Measurements from ENCODE around the gene HNRNPC.

- TF ChIP-seq PTTG1 (tag; IDR thresholded peaks at IDR 0.05; ENCODE audit: low read depth) (no peak), CTCF (IDR thresholded peaks at IDR 0.05 in 2 of 3, conservative IDR thresholded peaks at IDR 0.05 in 1 of 3; ENCODE audit: insufficient read depth in 2 of 3, low read depth in 1 of 3, low read length in 3 of 3) (no peak), NR2C2 (CRISPR knock-in tag; IDR thresholded peaks at IDR 0.05) (no peak), NR2C2 (tag; IDR thresholded peaks at IDR 0.05) (no peak), JUND (IDR thresholded peaks at IDR 0.05; ENCODE audit: borderline replicate concordance, low read depth, low read length) (no peak), JUND (tag; IDR thresholded peaks at IDR 0.05; ENCODE audit: borderline replicate concordance, low read depth, low read length) (no peak), ATF2 (CRISPR knock-in tag; IDR thresholded peaks at IDR 0.05) (no peak), TARDBP (IDR thresholded peaks at IDR 0.05) (no peak)
Measured at GRCh38 chr14:21255385-21256101, 13.7 kb downstream of the HNRNPC start.
